OCI-LY3 (cell line): ENCODE data around the gene PARVA.

Experiments used
- H2AFZ ChIP-seq: fragments of 200-600, 300-600 bp; shearing (Covaris generic); 2 replicates; pipeline ENCODE4 v1.6.0; 2014; ENCODE audit warnings: antibody characterized with exemption, low read depth, low read length
- H3K27ac ChIP-seq: fragments of 200-600, 300-600 bp; sonication (generic); 2 replicates; pipeline ENCODE4 v1.5.1; 2014; ENCODE audit warnings: mild to moderate bottlenecking, low read length, moderate library complexity, mixed read lengths
- H3K27me3 ChIP-seq: fragments of 200-600, 300-600 bp; sonication (generic); 2 replicates; pipeline ENCODE4 v1.6.1; 2014; ENCODE audit warnings: low read depth, low read length, mixed read lengths
- H3K36me3 ChIP-seq: fragments of 200-600, 300-600 bp; sonication (generic); replicated peaks from 2 replicates; pipeline ENCODE3; 2014; ENCODE audit warnings: low read depth, low read length, mixed read lengths
- H3K4me1 ChIP-seq: fragments of 300-600, 200-600 bp; sonication (generic); 2 replicates; pipeline ENCODE4 v1.6.1; 2014; ENCODE audit warnings: low read length, mixed read lengths
- H3K4me2 ChIP-seq: fragments of 200-600, 300-600 bp; sonication (generic); 2 replicates; pipeline ENCODE4 v1.6.1; 2014; ENCODE audit warnings: low read length, mixed read lengths
- H3K4me3 ChIP-seq: fragments of 300-600, 200-600 bp; sonication (generic); 2 replicates; pipeline ENCODE4 v1.5.1; 2014; ENCODE audit warnings: antibody characterized with exemption, mild to moderate bottlenecking, low read length, moderate library complexity
- H3K79me2 ChIP-seq: fragments of 300-600, 200-600 bp; shearing (Covaris generic); 2 replicates; pipeline ENCODE4 v1.6.1; 2014; ENCODE audit warnings: mild to moderate bottlenecking, low read length, mixed read lengths
- H3K9ac ChIP-seq: fragments of 300-600, 200-600 bp; shearing (Covaris generic); 2 replicates; pipeline ENCODE4 v1.6.0; 2014; ENCODE audit warnings: mild to moderate bottlenecking, low read length, moderate library complexity
- H3K9me3 ChIP-seq: fragments of 200-600, 300-600 bp; shearing (Covaris generic); 2 replicates; pipeline ENCODE4 v1.6.1; 2014; ENCODE audit warnings: low read length, mixed read lengths; ENCODE audit not compliant: insufficient read depth
- H4K20me1 ChIP-seq: fragments of 200-600, 300-600 bp; sonication (generic); 2 replicates; pipeline ENCODE4 v1.6.1; 2016; ENCODE audit warnings: low read length, mixed read lengths; ENCODE audit not compliant: insufficient read depth
- EZH2phosphoT487 ChIP-seq: fragments of 200-600 bp; shearing (Covaris generic); IDR thresholded peaks from 2 replicates; pipeline ENCODE4 v1.6.1; 2018; ENCODE audit warnings: antibody characterized with exemption, mixed run types, low read depth
- TF ChIP-seq, protein P1 (sequence below): fragments of 200-600, 300-600 bp; sonication (generic); IDR thresholded peaks from 2 replicates; pipeline ENCODE4 v1.5.1; 2014; ENCODE audit warnings: antibody characterized with exemption, low read length, low read depth

PARVA gene

GRCh38 chr11:12544986-12545775, 167.8 kb downstream of the PARVA start:
- TF ChIP-seq, protein P1, sequence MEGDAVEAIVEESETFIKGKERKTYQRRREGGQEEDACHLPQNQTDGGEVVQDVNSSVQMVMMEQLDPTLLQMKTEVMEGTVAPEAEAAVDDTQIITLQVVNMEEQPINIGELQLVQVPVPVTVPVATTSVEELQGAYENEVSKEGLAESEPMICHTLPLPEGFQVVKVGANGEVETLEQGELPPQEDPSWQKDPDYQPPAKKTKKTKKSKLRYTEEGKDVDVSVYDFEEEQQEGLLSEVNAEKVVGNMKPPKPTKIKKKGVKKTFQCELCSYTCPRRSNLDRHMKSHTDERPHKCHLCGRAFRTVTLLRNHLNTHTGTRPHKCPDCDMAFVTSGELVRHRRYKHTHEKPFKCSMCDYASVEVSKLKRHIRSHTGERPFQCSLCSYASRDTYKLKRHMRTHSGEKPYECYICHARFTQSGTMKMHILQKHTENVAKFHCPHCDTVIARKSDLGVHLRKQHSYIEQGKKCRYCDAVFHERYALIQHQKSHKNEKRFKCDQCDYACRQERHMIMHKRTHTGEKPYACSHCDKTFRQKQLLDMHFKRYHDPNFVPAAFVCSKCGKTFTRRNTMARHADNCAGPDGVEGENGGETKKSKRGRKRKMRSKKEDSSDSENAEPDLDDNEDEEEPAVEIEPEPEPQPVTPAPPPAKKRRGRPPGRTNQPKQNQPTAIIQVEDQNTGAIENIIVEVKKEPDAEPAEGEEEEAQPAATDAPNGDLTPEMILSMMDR, result no peak
- no peak for TF ChIP-seq EZH2phosphoT487
- Histone ChIP-seq H3K27ac (no peak overlapping the region), H3K36me3 (no peaks in the 10 kb centered on the region), H4K20me1 (no peaks in the 10 kb centered on the region), H3K4me2 (no peak overlapping the region), H3K4me1 (no peaks in the 10 kb centered on the region), H2AFZ (no peak overlapping the region), H3K27me3 (peaks cover 5% of the 10 kb centered on the region; the same call in 1 of the 2 replicates), H3K4me3 (no peak overlapping the region), H3K9me3 (no peaks in the 10 kb centered on the region), H3K79me2 (no peaks in the 10 kb centered on the region), H3K9ac (no peak overlapping the region)

- no peak for TF ChIP-seq EZH2phosphoT487
- TF ChIP-seq, protein P1, result no peak
- no peaks in the 10 kb centered on the region for H4K20me1 ChIP-seq
- no peaks in the 10 kb centered on the region for H3K79me2 ChIP-seq
- no peaks in the 10 kb centered on the region for H3K36me3 ChIP-seq
- no peaks in the 10 kb centered on the region for H3K9me3 ChIP-seq
- H3K4me3 ChIP-seq, result no peak overlapping the region
- H3K9ac ChIP-seq, result no peak overlapping the region
- no peaks in the 10 kb centered on the region for H3K4me1 ChIP-seq
- H3K27me3 ChIP-seq, result peaks cover 5% of the 10 kb centered on the region; the same call in 1 of the 2 replicates
- no peak overlapping the region for H3K27ac ChIP-seq
- H3K4me2 ChIP-seq, result no peak overlapping the region
- no peak overlapping the region for H2AFZ ChIP-seq
Measured at GRCh38 chr11:12546122-12546521, 168.8 kb downstream of the PARVA start.

- no peaks in the 10 kb centered on the region for H4K20me1 ChIP-seq
- H3K9me3 ChIP-seq, result no peaks in the 10 kb centered on the region
- H3K4me1 ChIP-seq, result no peaks in the 10 kb centered on the region
- H3K9ac ChIP-seq, result no peak overlapping the region
- no peak for TF ChIP-seq EZH2phosphoT487
- TF ChIP-seq, protein P1, result no peak
- H3K4me2 ChIP-seq, result no peak overlapping the region
- H3K79me2 ChIP-seq, result no peaks in the 10 kb centered on the region
- H3K36me3 ChIP-seq, result no peaks in the 10 kb centered on the region
- peaks cover 5% of the 10 kb centered on the region; the same call in 1 of the 2 replicates for H3K27me3 ChIP-seq
- no peak overlapping the region for H3K4me3 ChIP-seq
- no peak overlapping the region for H2AFZ ChIP-seq
- H3K27ac ChIP-seq, result no peak overlapping the region
Measured at GRCh38 chr11:12546660-12547059, 169.3 kb downstream of the PARVA start.

- H3K9me3 ChIP-seq, result no peaks in the 10 kb centered on the region
- no peak for TF ChIP-seq EZH2phosphoT487
- TF ChIP-seq, protein P1, result no peak
- H3K4me2 ChIP-seq, result no peak overlapping the region
Measured at GRCh38 chr11:12547953-12548650, 170.7 kb downstream of the PARVA start.

More at GRCh38 chr11:12547953-12548650, 170.7 kb downstream of the PARVA start:
- H3K36me3 ChIP-seq, result no peaks in the 10 kb centered on the region
- H3K9ac ChIP-seq, result no peak overlapping the region
- no peaks in the 10 kb centered on the region for H3K79me2 ChIP-seq
- no peaks in the 10 kb centered on the region for H3K4me1 ChIP-seq
- no peak overlapping the region for H3K4me3 ChIP-seq
- no peaks in the 10 kb centered on the region for H4K20me1 ChIP-seq
- H3K27ac ChIP-seq, result no peak overlapping the region
- peaks cover 3% of the 10 kb centered on the region; the same call in 1 of the 2 replicates for H3K27me3 ChIP-seq
- no peak overlapping the region for H2AFZ ChIP-seq
